Fibroblast of the conjunctiva (primary cell): ENCODE measurements around the gene TMC1.

Experiments
- DNase-seq: peaks from one replicate; pipeline ENCODE4 v3.0.0-alpha.2; 2010; ENCODE audit warnings: low read depth

TMC1 gene

GRCh38 chr9:72615931-72616330 is 94.5 kb downstream of the TMC1 start:
- DNase-seq: no peak

- DNase-seq: no peak
These were observed 97.4 kb downstream of the TMC1 start for GRCh38 chr9:72618811-72619210.

DNA sequence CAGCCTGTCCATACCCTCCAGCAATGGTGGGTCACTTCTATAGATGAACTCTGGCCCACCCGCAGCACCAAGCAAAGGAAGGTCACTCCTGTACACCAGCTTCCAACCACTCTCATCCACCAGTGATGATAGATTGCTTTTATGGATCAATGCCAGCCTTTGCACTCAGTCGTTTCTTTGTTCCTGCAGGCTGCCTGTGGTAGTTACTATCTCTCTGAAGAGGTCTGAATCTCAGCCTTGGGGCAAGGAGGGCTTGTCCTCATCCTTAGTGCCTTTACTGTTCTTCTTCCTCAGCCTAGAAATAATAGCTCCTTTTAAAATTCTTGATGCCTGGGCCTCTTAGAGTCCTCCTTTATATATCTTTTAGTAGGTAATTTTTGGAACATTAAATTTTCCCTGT is 100.8 kb downstream of the TMC1 start:
- DNase-seq: no peak

- DNase-seq: no peak
These were observed 101.7 kb downstream of the TMC1 start for GRCh38 chr9:72623156-72623555.

DNA sequence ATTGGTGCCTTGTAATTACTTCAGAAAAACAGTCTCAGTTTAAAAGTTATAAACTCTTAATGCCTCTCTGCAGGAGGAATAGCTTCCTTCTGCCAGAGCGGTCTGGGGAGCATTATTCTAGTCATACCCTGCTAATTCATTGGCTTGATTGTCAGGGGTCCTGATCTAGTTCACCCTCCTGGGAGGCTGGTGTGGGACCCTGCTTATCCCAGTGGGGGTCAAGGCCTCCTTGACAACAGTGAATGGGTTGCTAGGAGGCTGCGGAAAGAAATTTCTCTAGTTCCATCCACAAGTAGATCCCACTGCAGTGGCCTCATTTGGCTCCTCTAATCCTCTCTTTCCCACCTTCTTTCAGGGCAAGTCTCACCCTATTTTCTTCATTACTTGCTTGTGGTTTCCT is 105.7 kb downstream of the TMC1 start:
- DNase-seq: no peak

- no peak for DNase-seq
These were observed 106.6 kb downstream of the TMC1 start for GRCh38 chr9:72627956-72628540.

- peak; percentile 6 for DNase-seq
These were observed 112.6 kb downstream of the TMC1 start for GRCh38 chr9:72633966-72634365.

GRCh38 chr9:72635197-72635596 is 113.8 kb downstream of the TMC1 start:
- DNase-seq: no peak

GRCh38 chr9:72636621-72637020 is 115.2 kb downstream of the TMC1 start:
- no peak for DNase-seq

DNA sequence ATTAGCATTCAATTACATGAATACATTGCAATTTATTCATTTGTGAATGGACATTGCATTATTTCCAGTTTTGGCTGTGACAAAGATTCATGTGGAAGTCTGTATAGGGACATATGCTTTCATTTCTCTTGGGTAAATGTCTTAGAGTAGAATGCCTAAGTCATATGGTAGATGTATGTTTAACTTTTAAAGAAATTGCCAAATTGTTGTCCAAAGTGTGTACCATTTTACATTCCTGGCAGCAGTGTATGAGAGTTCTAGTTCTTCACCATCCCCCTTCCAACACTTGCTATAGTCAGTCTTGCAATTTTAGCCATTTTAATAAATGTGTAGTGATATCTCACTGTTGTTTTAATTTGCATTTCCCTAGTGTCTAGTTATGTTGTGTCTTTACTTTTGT is 122.2 kb downstream of the TMC1 start:
- no peak for DNase-seq

DNA sequence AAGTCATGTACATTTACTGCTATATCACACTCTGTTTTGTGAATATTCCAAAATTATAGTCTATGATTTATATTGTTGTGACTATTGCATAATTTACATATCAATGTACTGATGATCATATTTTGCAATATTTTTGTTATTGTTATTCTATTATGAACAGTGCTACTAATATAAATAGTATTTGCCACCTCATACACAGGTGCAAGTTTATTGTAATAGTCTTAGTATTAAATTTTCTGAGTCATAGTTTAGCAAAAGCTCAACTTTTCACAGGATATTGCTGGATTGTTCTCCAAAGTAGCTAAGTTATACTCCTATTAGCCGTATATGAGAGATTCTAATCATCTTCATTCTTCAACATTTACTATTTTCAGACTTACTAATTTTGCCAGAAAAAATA is 124.7 kb downstream of the TMC1 start:
- DNase-seq: no peak

GRCh38 chr9:72648324-72649126 is 127.1 kb downstream of the TMC1 start:
- no peak for DNase-seq

DNA sequence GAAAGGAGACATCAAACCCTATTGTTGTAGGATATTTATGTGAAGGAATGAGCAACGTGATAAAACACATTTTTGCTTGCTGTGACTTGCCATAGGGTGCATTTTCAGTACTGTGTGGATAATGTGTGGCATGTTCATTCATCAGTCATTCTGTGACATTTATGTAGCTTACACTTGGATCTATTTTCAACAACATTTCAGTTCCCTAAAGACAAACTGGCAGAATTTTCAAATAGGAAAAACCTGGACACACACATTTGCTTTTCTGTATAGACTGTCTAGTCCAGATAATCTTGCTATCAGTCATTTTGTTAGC is 127.7 kb downstream of the TMC1 start:
- DNase-seq: no peak

DNA sequence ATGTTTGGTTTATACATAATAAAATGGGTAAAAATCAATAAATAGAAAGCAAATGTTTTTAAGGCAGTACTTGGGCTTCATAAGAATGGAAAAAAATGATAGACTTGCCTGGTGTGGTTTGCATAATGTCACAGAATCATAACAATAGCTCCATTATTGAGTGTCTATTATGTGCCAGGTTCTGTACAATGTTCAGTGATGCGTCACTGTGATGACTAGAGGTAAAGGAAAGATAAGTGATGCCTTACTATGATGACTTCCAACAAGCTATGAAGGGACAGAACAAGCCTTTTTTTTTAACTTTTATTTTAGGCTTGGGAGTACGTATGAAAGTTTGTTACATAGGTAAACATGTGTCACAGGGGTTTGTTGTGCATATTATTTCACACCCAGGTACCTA is 128.8 kb downstream of the TMC1 start:
- no peak for DNase-seq

GRCh38 chr9:72656021-72656420 is 134.6 kb downstream of the TMC1 start:
- no peak for DNase-seq

DNA sequence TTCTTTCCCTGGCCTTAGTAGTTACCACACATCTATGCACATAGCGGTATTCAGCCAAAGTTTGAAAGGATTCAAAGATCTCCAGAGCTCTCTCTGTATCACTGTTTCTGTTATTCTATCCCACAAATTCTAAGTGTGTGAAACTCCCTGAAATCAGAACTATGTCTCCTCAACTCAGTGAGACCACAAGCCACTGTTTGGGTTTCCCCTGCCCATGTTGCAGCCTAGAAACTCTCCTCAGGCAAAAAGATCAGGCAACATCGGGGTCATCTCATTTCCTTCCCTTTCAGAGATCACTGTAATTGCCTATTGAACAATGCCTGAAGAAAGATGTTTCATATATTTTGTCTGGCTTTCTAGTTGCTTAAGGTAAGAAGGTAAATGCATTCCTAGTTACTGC is 135.6 kb downstream of the TMC1 start:
- DNase-seq: no peak

DNA sequence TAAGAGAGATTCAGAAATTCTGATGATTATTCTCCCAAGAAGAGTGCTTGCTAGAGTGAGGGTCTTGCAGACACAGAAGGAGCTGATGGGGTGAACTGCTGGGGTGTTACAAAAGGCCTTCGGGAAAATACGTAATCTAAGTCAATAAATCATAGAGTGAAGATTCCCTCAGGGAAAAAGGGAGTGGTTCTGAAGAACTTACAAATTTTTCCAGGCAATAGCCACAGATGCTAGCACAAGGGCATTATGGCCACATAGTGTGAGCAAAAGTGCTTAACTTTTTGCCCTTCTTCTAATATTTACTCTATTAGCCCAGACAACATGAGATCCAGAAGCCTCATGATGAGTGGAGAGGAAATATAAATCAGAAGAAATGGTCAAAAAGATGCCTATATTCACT is 137.3 kb downstream of the TMC1 start:
- no peak for DNase-seq

DNA sequence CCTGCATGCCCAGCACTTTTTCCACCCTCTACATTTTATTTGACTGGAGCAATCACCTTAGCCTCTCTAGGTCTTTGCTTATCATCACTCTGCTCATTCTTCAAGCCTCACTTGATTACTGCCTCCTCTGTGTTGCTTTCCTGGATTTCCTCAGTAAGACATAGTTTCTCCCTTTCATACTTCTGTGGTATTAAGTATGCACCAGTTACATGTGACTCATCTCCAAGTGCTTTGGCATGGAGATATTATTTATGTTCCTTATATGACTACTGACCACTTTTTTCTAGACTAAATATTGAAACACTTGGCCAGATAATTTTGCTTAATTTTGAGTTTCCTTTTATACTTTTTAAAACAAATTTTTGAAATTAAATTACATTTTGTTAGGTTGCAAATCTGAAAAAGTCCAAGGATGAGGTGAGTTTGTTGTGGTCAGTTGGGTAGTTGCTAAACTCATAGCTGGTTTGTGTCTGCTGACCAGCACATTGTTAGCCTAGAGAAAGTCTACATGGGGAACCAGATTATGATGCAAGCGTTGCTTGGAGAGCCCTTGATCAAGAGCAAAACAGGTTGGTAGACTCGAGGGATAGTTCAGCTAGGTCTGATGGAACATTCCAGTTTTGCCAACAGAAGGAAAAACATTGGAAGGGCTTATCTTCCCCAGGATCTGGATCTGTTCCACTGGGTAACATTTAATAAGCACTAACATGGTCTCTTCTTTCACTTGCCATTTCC is 140.2 kb downstream of the TMC1 start:
- no peak for DNase-seq

- DNase-seq: no peak
These were observed 144.0 kb downstream of the TMC1 start for GRCh38 chr9:72665421-72665820.

DNA sequence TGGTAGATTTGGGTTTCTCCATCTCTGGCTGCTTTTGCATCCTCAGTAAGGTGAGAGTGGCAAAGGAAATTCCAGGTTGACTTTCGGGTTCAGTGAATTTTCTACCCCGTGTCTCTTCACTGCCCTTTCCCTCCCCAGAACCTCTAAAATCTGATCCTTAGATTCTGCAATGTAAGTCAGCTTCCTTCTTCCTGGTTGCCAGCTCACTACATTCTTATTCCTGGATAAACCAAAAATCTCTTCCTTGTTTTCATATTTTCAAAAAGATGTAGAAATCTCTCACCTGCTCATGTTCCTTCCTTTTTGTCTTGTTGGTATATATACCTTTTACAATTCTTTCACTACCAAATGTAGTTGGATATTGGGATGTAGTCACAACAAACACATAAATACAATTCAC is 145.8 kb downstream of the TMC1 start:
- DNase-seq: no peak

DNA sequence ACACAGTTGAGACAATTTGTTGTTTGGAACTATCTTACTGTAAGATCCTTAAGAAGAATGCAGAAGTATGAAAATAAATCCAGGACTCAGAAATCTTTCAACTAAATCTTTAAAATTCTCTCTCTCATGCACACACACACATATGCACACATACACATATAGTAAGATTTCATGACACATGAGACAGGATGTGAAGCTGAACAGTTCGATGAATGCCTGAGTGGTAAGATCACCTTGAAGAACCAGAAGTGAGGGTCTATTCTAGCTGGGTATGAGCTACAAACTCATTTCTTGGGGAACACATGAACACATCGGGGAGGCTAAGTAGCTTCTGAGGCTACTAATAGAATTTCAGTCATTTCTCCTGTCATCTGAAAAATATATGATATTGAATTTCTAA is 153.6 kb downstream of the TMC1 start:
- no peak for DNase-seq

DNA sequence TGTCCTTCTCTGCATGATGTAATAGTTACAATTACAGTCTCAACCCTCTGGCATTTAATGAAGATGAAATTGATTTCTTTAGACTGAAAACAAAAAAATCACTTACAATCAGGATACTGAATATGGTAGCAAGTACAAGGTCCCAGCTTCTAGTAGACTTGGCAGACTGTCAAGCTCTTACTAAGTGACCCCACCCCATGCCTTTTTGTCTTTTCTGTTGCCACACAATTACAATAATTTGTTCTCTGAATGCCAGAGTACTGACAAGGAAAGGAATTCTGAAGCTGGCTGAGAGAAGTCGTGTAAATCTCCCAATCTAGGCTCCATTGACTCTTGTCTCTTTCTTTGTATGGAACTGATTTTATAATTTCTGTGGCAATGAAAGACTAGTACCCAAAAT is 154.2 kb downstream of the TMC1 start:
- peak; percentile 13 for DNase-seq

DNA sequence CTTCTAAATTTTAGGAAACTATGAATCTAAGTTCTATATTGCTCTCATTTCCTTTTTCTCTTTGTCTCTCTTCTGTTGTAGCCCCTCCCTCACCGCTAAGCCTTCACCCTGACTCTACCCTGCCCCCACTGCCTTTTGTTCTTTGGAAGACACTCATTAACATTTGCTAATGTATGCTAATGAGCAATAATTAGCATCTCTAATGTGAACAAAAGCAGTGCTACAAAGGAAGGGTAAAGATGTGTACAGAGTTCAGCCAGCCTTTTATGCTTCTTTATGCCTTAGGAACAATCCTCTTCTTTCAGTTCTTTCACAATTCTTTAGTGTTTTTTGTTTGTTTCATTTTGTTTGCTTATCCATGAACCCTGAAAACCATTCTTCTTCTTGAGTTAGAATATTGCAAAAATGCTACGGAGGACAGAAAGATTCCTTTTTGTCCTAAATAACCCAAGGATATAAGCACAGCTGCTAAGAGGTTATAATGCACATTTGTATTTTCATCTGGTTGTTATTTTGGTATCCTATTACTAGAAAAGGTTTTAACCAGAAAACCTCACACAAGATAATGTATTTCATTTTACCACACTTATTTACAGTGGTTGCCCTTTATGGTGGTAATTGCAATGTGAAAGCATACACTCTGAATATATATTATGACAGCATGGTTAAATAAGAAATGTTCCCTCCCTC is 159.3 kb downstream of the TMC1 start:
- DNase-seq: no peak
